AG10803 (cell line): ENCODE measurements around the gene TOM1L2.

Experiments used
- DNase-seq: peaks from one replicate; pipeline ENCODE4 v3.0.0; 2010; ENCODE audit warnings: low read depth
- H3K4me3 ChIP-seq: 2 replicates; pipeline ENCODE4 v1.5.1; 2011; ENCODE audit warnings: mild to moderate bottlenecking, low read length, control low read depth
- CTCF ChIP-seq: conservative IDR thresholded peaks from 2 replicates; pipeline ENCODE4 v1.5.1; 2011; ENCODE audit warnings: mild to moderate bottlenecking, low read length, control low read depth, inconsistent platforms

The TOM1L2 gene

GRCh38 chr17:17859909-17860765 is 112.1 kb downstream of the TOM1L2 start:
- no peak overlapping the region for H3K4me3 ChIP-seq
- TF ChIP-seq CTCF: peak; percentile 98
- peak; percentile 44 for DNase-seq

GRCh38 chr17:17857496-17857895 is 114.7 kb downstream of the TOM1L2 start:
- no peak for DNase-seq
- TF ChIP-seq CTCF: no peak
- H3K4me3 ChIP-seq: no peak overlapping the region

- H3K4me3 ChIP-seq: no peak overlapping the region
- DNase-seq: no peak
- TF ChIP-seq CTCF: no peak
Measured at GRCh38 chr17:17856386-17856785, 115.8 kb downstream of the TOM1L2 start.

GRCh38 chr17:17855976-17856375 is 116.2 kb downstream of the TOM1L2 start:
- no peak for DNase-seq
- H3K4me3 ChIP-seq: no peak overlapping the region
- TF ChIP-seq CTCF: no peak

GRCh38 chr17:17853811-17854447 is 118.3 kb downstream of the TOM1L2 start:
- no peak for TF ChIP-seq CTCF

GRCh38 chr17:17852930-17853329 is 119.3 kb downstream of the TOM1L2 start:
- no peak for TF ChIP-seq CTCF
- DNase-seq: no peak
- H3K4me3 ChIP-seq: no peak overlapping the region

More at GRCh38 chr17:17853811-17854447, 118.3 kb downstream of the TOM1L2 start:
- DNase-seq: no peak
- no peak overlapping the region for H3K4me3 ChIP-seq
